Heart right ventricle (tissue), 16 donors: ENCODE measurements around the gene CNTLN. TPM values are rescaled to one million over a fixed set of nuclear protein-coding genes. Genes with fewer than 3 reads are reported as not detected.
"Not testable (repeated sequence)": the region's sequence is repeated elsewhere in the genome, so short reads cannot be mapped to it uniquely, and the experiment has no call there.

ENCODE experiments used
- ATAC-seq, 8 donors: fragments of 200-7000 bp; cut with Tn5 transposase; one replicate each; pipeline ENCODE4 v1.9.1; 2020; ENCODE audit warnings: mild to moderate bottlenecking in 8 of 8, moderate library complexity in 8 of 8, moderate number of reproducible peaks in 1 of 8
- DNase-seq, 2 donors: peaks; one replicate each; pipeline ENCODE4 v3.0.0-alpha.2; 2020
- H3K27ac ChIP-seq, 10 donors: fragments of 200-600 bp; sonication (generic) in 2 of 10; one replicate each; pipeline versions ENCODE4 v1.5.0 to v1.8.0; 2020 to 2022; ENCODE audit warnings: mild to moderate bottlenecking in 3 of 10
- H3K27me3 ChIP-seq, 7 donors: fragments of 200-600 bp; one replicate each; pipeline ENCODE4 v1.8.0; 2021 to 2022; ENCODE audit warnings: mild to moderate bottlenecking in 2 of 7
- H3K36me3 ChIP-seq, 9 donors: fragments of 200-600 bp; sonication (generic) in 1 of 9; one replicate each; pipeline versions ENCODE4 v1.5.0 to v1.8.0; 2020 to 2022; ENCODE audit warnings: mild to moderate bottlenecking in 2 of 9
- H3K4me1 ChIP-seq, 9 donors: fragments of 200-600 bp; sonication (generic) in 1 of 9; one replicate each; pipeline versions ENCODE4 v1.5.0 to v1.8.0; 2020 to 2022; ENCODE audit warnings: mild to moderate bottlenecking in 4 of 9
- H3K4me3 ChIP-seq, 10 donors: fragments of 200-600 bp; sonication (generic) in 2 of 10; one replicate each; pipeline versions ENCODE4 v1.5.0 to v1.8.0; 2020 to 2022; ENCODE audit warnings: mild to moderate bottlenecking in 7 of 10, moderate library complexity in 2 of 10
- H3K9me3 ChIP-seq, 11 donors: fragments of 200-600 bp in 10 of 11; sonication (generic) in 2 of 11; one replicate each; pipeline versions ENCODE4 v1.5.0 to v1.8.0; 2013 to 2022; ENCODE audit warnings: mild to moderate bottlenecking in 2 of 11, control low read depth in 1 of 11, moderate library complexity in 1 of 11
- CTCF ChIP-seq, 9 donors: fragments of 200-600 bp; sonication (generic) in 2 of 9; IDR thresholded peaks; one replicate each; pipeline versions ENCODE4 v1.5.0 to v1.8.0; 2021 to 2022; ENCODE audit warnings: antibody characterized with exemption in 9 of 9, mild to moderate bottlenecking in 5 of 9, moderate library complexity in 1 of 9
- WGBS, 2 donors: extraction: QIAGEN DNeasy Blood & Tissue Kit; methylation state at CpG; one replicate each; pipeline ENCODE4 v1.1.7; 2013; ENCODE audit warnings: inconsistent platforms in 1 of 2; 5-methylcytosine and 5-hydroxymethylcytosine counted together
- intact Hi-C, 10 donors: fragments of 100-400 bp; cut with DNase I; formaldehyde crosslinking; loops; one replicate each; pipeline versions ENCODE4 v1.11.1 to v1.14.2; 2022
- polyA plus RNA-seq, 2 donors: library from polyadenylated mRNA; stranded (reverse); fragments of 200-250 nt; gene quantifications; one replicate each; pipeline ENCODE4 v1.2.3, GENCODE V29; 2013
- total RNA-seq, 10 donors: library from RNA; stranded (reverse); fragmentation: NEBNext Ultra II Directional in 3 of 10; extraction: Animal tissue kit (Norgen Biotek cat#: 25700) in 3 of 10; gene quantifications; one replicate each; pipeline versions ENCODE4 v1.2.1 to v1.2.4, GENCODE V29; 2021 to 2023
- donor health status: Arrhythmogenic right ventricular cardiomyopathy.
- donor health status: ischemic (EF 13 %, LVEDD 7.1; RV severe dilation, severe dysfunction).
- donor health status: healthy with polysubstance abuse.
- donor health status: DM: no; HTN: yes; CAD: no.
- donor health status: DM: no; HTN: no; CAD: no.
- donor health status: ischemic (EF 25% LVEDD 6.9; RV normal size, moderate dysfunction).
- donor health status: ischemic (EF 25% LVEDD 5.7; RV mildly dilated, moderate dysfunction).
- donor health status: healthy.
- donor health status: DM: yes; HTN: yes; CAD: no.
- donor health status: Ischemic cardiomyopathy.
- donor health status: ischemic (EF 35%, LVEDD 5.7; RV mildly dilated, moderate dysfunction).
- donor health status: nonischemic (EF 11% LVEDD 7.7; RV severe dilation, severe dysfunction).
- donor health status: DM: yes; HTN: yes; CAD: no.
- donor health status: PGD.
- donor health status: ischemic (EF 29% LVEDD 5.4; RV normal size, mild dysfunction).
- donor health status: nonischemic (EF 23%, LVEDD 6.1; RV moderate dilation, normal function).

The CNTLN gene
- total and polyA plus RNA-seq, 12 donors = 1.5 to 3.6 (median 2.2) TPM

GRCh38 chr9:17339156-17339555, 204.3 kb downstream of the CNTLN start:
- TF ChIP-seq CTCF (IDR thresholded peaks at IDR 0.05) = no peak
- ATAC-seq (no peak), DNase-seq (no peak)
- no peak overlapping the region for H3K27ac ChIP-seq
- intact Hi-C loops = no loop called here
- no peaks in the 10 kb centered on the region for H3K27me3 ChIP-seq
- H3K4me3 ChIP-seq = no peak overlapping the region
- no peaks in the 10 kb centered on the region for H3K9me3 ChIP-seq
- peaks cover 0 to 46% (median 10%) of the 10 kb centered on the region in 9 donors for H3K36me3 ChIP-seq
- no peaks in the 10 kb centered on the region for H3K4me1 ChIP-seq

DNA sequence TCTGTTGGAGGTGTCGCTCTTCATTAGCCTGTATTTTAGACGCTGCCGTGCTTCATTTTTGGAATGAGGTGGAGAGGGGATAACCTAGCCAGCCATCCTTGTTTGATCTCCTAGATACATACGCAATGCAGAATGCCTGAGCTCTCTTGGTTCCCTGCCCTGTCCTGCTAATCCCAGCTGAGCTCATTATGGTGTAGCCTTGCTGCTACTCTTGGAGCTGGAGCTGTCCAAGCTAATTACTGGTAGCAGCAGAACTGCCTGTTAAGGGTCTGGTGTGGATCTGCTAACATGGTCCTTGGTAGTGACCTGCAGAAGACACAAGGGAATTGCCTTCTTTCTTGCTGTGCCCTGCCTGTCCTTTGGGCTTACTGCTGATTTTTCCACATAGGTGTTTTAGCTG, 207.9 kb downstream of the CNTLN start:
- H3K36me3 ChIP-seq = peaks cover 0 to 52% (median 10%) of the 10 kb centered on the region in 9 donors
- WGBS, 2 donors = 85 to 96% methylated on average over 4 of the region's 4 CpGs
- intact Hi-C loops = no loop called here
- no peak for DNase-seq
- no peaks in the 10 kb centered on the region for H3K9me3 ChIP-seq
- H3K27me3 ChIP-seq = no peaks in the 10 kb centered on the region
- H3K27ac ChIP-seq = no peak overlapping the region
- no peak overlapping the region for H3K4me3 ChIP-seq
- no peaks in the 10 kb centered on the region for H3K4me1 ChIP-seq
- TF ChIP-seq CTCF (IDR thresholded peaks at IDR 0.05) = no peak
- no peak for ATAC-seq

- TF ChIP-seq CTCF (IDR thresholded peaks at IDR 0.05) = no peak
- peaks cover 0 to 15% (median 6%) of the 10 kb centered on the region in 9 donors for H3K36me3 ChIP-seq
- H3K27ac ChIP-seq = no peak overlapping the region
Measured at GRCh38 chr9:17349831-17350230, 215.0 kb downstream of the CNTLN start.

DNA sequence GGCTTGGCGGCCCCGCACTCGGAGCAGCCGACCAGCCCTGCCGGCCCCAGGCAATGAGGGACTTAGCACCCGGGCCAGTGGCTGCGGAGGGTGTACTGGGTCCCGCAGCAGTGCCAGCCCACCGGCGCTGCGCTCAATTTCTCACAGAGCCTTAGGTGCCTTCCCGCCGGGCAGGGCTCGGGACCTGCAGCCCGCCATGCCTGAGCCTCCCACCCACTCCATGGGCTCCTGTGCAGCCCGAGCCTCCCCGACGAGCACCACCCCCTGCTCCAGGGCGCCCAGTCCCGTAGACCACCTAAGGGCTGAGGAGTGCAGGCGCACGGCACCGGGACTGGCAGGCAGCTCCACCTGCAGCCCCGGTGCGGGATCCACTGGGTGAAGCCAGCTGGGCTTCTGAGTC, 219.2 kb downstream of the CNTLN start:
- H3K27ac ChIP-seq, ATAC-seq, H3K4me3 ChIP-seq, H3K27me3 ChIP-seq, H3K4me1 ChIP-seq, DNase-seq, H3K36me3 ChIP-seq, intact Hi-C loops, H3K9me3 ChIP-seq: not testable (repeated sequence)
- WGBS, 2 donors = 94 to 95% methylated on average over 21 to 25 of the region's 25 CpGs

More at GRCh38 chr9:17349831-17350230, 215.0 kb downstream of the CNTLN start:
- no peak for ATAC-seq
- H3K4me1 ChIP-seq = no peaks in the 10 kb centered on the region
- no peaks in the 10 kb centered on the region for H3K27me3 ChIP-seq
- intact Hi-C loops = no loop called here
- no peak overlapping the region for H3K4me3 ChIP-seq
- no peak for DNase-seq
- no peaks in the 10 kb centered on the region for H3K9me3 ChIP-seq

DNA sequence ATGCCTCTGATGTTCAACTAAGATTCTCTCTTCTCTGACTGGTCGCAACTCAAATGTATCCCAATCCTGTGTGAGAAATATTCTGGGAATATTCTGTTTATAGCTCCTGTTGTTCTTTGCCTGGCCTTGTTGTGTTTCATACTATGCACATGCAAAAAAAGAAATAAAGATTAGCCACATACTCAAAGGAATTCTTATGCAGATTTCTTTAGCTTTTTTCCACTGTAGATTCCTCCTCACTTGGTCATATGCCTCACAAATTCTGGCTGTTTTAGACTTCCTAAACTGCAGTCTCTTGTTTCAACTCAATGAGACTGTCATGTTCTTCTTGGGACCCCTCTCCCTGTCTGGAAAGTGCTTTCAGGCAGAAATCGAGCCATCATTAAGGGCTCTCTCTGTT, 226.5 kb downstream of the CNTLN start:
- intact Hi-C loops = no loop called here

More for the DNA sequence above, 226.5 kb downstream of the CNTLN start:
- DNase-seq = no peak
- H3K27me3 ChIP-seq = no peaks in the 10 kb centered on the region
- no peaks in the 10 kb centered on the region for H3K4me1 ChIP-seq
- H3K9me3 ChIP-seq = peaks cover 0 to 8% (median 0%) of the 10 kb centered on the region in 11 donors
- no peak overlapping the region for H3K27ac ChIP-seq
- TF ChIP-seq CTCF (IDR thresholded peaks at IDR 0.05) = no peak
- no peak overlapping the region for H3K4me3 ChIP-seq
- 90 to 92% methylated on average over 2 of the region's 2 CpGs for WGBS, 2 donors
- ATAC-seq = no peak
- peaks cover 0 to 1% (median 0%) of the 10 kb centered on the region in 9 donors for H3K36me3 ChIP-seq
